CD4-positive, alpha-beta T cell treated with Interleukin-6 for 4 hours (primary cell): ENCODE measurements around the gene ADGRG1.
A peak's percentile ranks its signal among the peaks of the same experiment; 100 is the strongest.

Experiments used
- DNase-seq: peaks from one replicate; pipeline ENCODE4 v3.0.0-alpha.2; 2020; ENCODE audit warnings: mixed read lengths

ADGRG1 gene

GRCh38 chr16:57637424-57637823 is 9.0 kb downstream of the ADGRG1 start:
- DNase-seq: no peak

- no peak for DNase-seq
These were observed 9.5 kb downstream of the ADGRG1 start for GRCh38 chr16:57637965-57638364.

GRCh38 chr16:57638381-57638780 is 10.0 kb downstream of the ADGRG1 start:
- no peak for DNase-seq

GRCh38 chr16:57639172-57639887 is 10.9 kb downstream of the ADGRG1 start:
- DNase-seq: peak; percentile 12

- DNase-seq: no peak
These were observed 11.8 kb downstream of the ADGRG1 start for GRCh38 chr16:57640185-57640584.

- no peak for DNase-seq
These were observed 12.2 kb downstream of the ADGRG1 start for GRCh38 chr16:57640612-57641011.

- DNase-seq: no peak
These were observed 14.0 kb downstream of the ADGRG1 start for GRCh38 chr16:57642160-57643135.

GRCh38 chr16:57643147-57643874 is 14.9 kb downstream of the ADGRG1 start:
- no peak for DNase-seq

GRCh38 chr16:57643910-57644309 is 15.5 kb downstream of the ADGRG1 start:
- DNase-seq: no peak

GRCh38 chr16:57644383-57645014 is 16.1 kb downstream of the ADGRG1 start:
- DNase-seq: no peak

GRCh38 chr16:57645169-57645568 is 16.7 kb downstream of the ADGRG1 start:
- no peak for DNase-seq

- no peak for DNase-seq
These were observed 17.4 kb downstream of the ADGRG1 start for GRCh38 chr16:57645691-57646387.

- DNase-seq: no peak
These were observed 18.1 kb downstream of the ADGRG1 start for GRCh38 chr16:57646388-57647039.

- DNase-seq: no peak
These were observed 18.9 kb downstream of the ADGRG1 start for GRCh38 chr16:57647136-57647875.

- no peak for DNase-seq
These were observed 19.7 kb downstream of the ADGRG1 start for GRCh38 chr16:57648125-57648524.

GRCh38 chr16:57648581-57649442 is 20.4 kb downstream of the ADGRG1 start:
- peak; percentile 84 for DNase-seq

GRCh38 chr16:57649443-57649751 is 21.0 kb downstream of the ADGRG1 start:
- no peak for DNase-seq

- no peak for DNase-seq
These were observed 21.4 kb downstream of the ADGRG1 start for GRCh38 chr16:57649846-57650245.

GRCh38 chr16:57651344-57652333 is 23.2 kb downstream of the ADGRG1 start:
- peak; percentile 33 for DNase-seq
